Testis (tissue), 3 donors: ENCODE measurements around the gene CFAP157. TPM values are rescaled to one million over a fixed set of nuclear protein-coding genes. Genes with fewer than 3 reads are reported as not detected.
"Not testable (repeated sequence)": the region's sequence is repeated elsewhere in the genome, so short reads cannot be mapped to it uniquely, and the experiment has no call there.

Source experiments
- DNase-seq: peaks from one replicate; pipeline ENCODE4 v3.0.0-alpha.2; 2019
- H3K27ac ChIP-seq, 2 donors: fragments of 200-600 bp; sonication (generic); one replicate each; pipeline ENCODE4 v1.5.1; 2019
- H3K27me3 ChIP-seq: fragments of 200-600 bp; sonication (generic); one replicate; pipeline ENCODE4 v1.5.1; 2019
- H3K36me3 ChIP-seq: fragments of 200-600 bp; sonication (generic); one replicate; pipeline ENCODE4 v1.5.1; 2017; ENCODE audit warnings: low read depth; ENCODE audit errors: missing control alignments
- H3K4me1 ChIP-seq: fragments of 200-600 bp; sonication (generic); one replicate; pipeline ENCODE4 v1.5.1; 2019
- H3K4me3 ChIP-seq, 2 donors: fragments of 200-600 bp; sonication (generic); one replicate each; pipeline ENCODE4 v1.5.1; 2017 to 2019
- H3K9me3 ChIP-seq: fragments of 200-600 bp; sonication (generic); one replicate; pipeline ENCODE4 v1.5.1; 2017
- CTCF ChIP-seq, 3 experiments: fragments of 450-650 bp in 2 of 3; fragments of 200-600 bp in 1 of 3; sonication (generic) in 1 of 3; IDR thresholded peaks; one replicate each; pipeline ENCODE4 v1.5.1; 2016 to 2019; ENCODE audit warnings: antibody characterized with exemption in 3 of 3, mild to moderate bottlenecking in 2 of 3, moderate library complexity in 1 of 3
- POLR2A ChIP-seq: fragments of 450-650 bp; IDR thresholded peaks from one replicate; pipeline ENCODE4 v1.6.1; 2017; ENCODE audit warnings: antibody characterized with exemption, mild to moderate bottlenecking, moderate library complexity
- WGBS, 2 donors: methylation state at CpG; one replicate each; pipeline ENCODE4 v1.1.5; 2018; 5-methylcytosine and 5-hydroxymethylcytosine counted together
- intact Hi-C: fragments of 100-400 bp; cut with DNase I; formaldehyde crosslinking; loops from one replicate; pipeline ENCODE4 v1.15.1; 2023; ENCODE audit warnings: low total_unique reads
- polyA plus RNA-seq: library from polyadenylated mRNA; stranded (reverse); fragments of 350-450 nt; fragmentation: Illumina TruSeq; extraction: RNeasy Lipid Tissue Mini Kit (QIAGEN cat#74804); gene quantifications from one replicate; pipeline ENCODE4 v1.2.3, GENCODE V29; 2014; ENCODE audit warnings: low read depth, low replicate concordance; ENCODE audit not compliant: insufficient read depth
- total RNA-seq, 2 donors: library from RNA; depleted of rRNA; stranded (reverse); fragments of >200 nt; gene quantifications; one replicate each; pipeline ENCODE4 v1.2.3, GENCODE V29; 2016

CFAP157 gene
- total and polyA plus RNA-seq, 3 donors from 2014 or later: 11.6 to 30.6 (median 26.5) TPM

- Histone ChIP-seq H3K27me3 (no peaks in the 10 kb centered on the region), H3K4me3 (no peak overlapping the region), H3K4me1 (no peaks in the 10 kb centered on the region), H3K27ac (no peak overlapping the region), H3K36me3 (no peaks in the 10 kb centered on the region), H3K9me3 (no peaks in the 10 kb centered on the region)
- WGBS, 2 donors: 44 to 69% methylated on average over 8 of the region's 8 CpGs
- intact Hi-C loops: no loop called here
- TF ChIP-seq CTCF (IDR thresholded peaks at IDR 0.05) (no peak), POLR2A (no peak)
- DNase-seq: no peak
Observed at GRCh38 chr9:127753622-127754021, 46.8 kb downstream of the CFAP157 start.

GRCh38 chr9:127754099-127755060, 47.6 kb downstream of the CFAP157 start:
- Histone ChIP-seq H3K4me1 (no peaks in the 10 kb centered on the region), H3K4me3 (peak overlapping the region; percentile 9 to 26), H3K27me3 (no peaks in the 10 kb centered on the region), H3K9me3 (no peaks in the 10 kb centered on the region), H3K27ac (no peak overlapping the region), H3K36me3 (no peaks in the 10 kb centered on the region)
- 16 to 17% methylated on average over 43 to 58 of the region's 86 CpGs for WGBS, 2 donors
- TF ChIP-seq CTCF (IDR thresholded peaks at IDR 0.05): no peak
- no peak for TF ChIP-seq POLR2A
- intact Hi-C loops: no loop called here
- no peak for DNase-seq

GRCh38 chr9:127755061-127756060, 48.6 kb downstream of the CFAP157 start:
- intact Hi-C loops: no loop called here
- Histone ChIP-seq H3K4me1 (no peaks in the 10 kb centered on the region), H3K27me3 (no peaks in the 10 kb centered on the region), H3K27ac (no peak overlapping the region), H3K9me3 (no peaks in the 10 kb centered on the region), H3K4me3 (no peak overlapping the region), H3K36me3 (no peaks in the 10 kb centered on the region)
- no peak for TF ChIP-seq CTCF (IDR thresholded peaks at IDR 0.05)
- DNase-seq: no peak
- 25 to 68% methylated on average over 9 to 31 of the region's 61 CpGs for WGBS, 2 donors

GRCh38 chr9:127756233-127756632, 49.4 kb downstream of the CFAP157 start:
- no peak for TF ChIP-seq CTCF (IDR thresholded peaks at IDR 0.05)
- no peak for TF ChIP-seq POLR2A
- H3K27me3 ChIP-seq: no peaks in the 10 kb centered on the region
- H3K36me3 ChIP-seq: no peaks in the 10 kb centered on the region
- H3K4me1 ChIP-seq: no peaks in the 10 kb centered on the region
- H3K4me3 ChIP-seq: no peak overlapping the region
- intact Hi-C loops: no loop called here
- no peak for DNase-seq
- no peak overlapping the region for H3K27ac ChIP-seq
- H3K9me3 ChIP-seq: no peaks in the 10 kb centered on the region
- WGBS, 2 donors: 83 to 89% methylated on average over 3 of the region's 3 CpGs

- WGBS, 2 donors: 83 to 86% methylated on average over 10 to 11 of the region's 11 CpGs
- H3K4me1 ChIP-seq, H3K27ac ChIP-seq, H3K27me3 ChIP-seq, H3K36me3 ChIP-seq, intact Hi-C loops, H3K9me3 ChIP-seq, DNase-seq, H3K4me3 ChIP-seq: not testable (repeated sequence)
Observed at GRCh38 chr9:127756776-127757175, 50.0 kb downstream of the CFAP157 start.
